Prostate gland (tissue), 1 donor: ENCODE results near the gene ERCC5.

Experiments used
- POLR2A ChIP-seq: fragments of 450-650 bp; IDR thresholded peaks from one replicate; pipeline ENCODE4 v1.6.1; 2016; ENCODE audit warnings: antibody characterized with exemption, mild to moderate bottlenecking
- POLR2AphosphoS5 ChIP-seq: sonication (generic); formaldehyde crosslinking; IDR thresholded peaks from one replicate; pipeline ENCODE4 v1.6.1; 2017; ENCODE audit warnings: antibody characterized with exemption

DNA sequence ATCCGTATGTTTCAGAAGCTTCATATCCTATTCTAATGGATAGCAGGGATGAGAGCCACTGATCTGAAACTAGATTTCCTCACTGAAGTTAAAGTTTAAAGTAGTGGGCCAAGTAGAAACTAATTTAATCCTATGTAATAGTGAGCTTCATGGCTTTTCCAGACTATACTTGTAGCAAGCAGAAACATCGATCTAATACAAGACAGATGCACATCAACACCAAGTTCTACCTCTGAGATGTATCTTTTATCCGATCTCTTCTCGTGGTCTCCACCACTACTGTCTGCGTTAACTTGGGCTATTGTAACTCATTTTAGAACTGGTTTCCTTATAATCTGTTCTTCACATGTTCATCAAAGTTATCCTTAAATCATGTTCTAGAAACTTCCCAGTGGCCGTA lies 3.1 kb downstream of the ERCC5 start:
- TF ChIP-seq POLR2AphosphoS5 (no peak), POLR2A (no peak)
